SIG-M5 treated with dmso at 0.1 percent for 504 hours (cell line): Measurements from ENCODE around the gene GATAD2A.
"Not testable (repeated sequence)": the region's sequence is repeated elsewhere in the genome, so short reads cannot be mapped to it uniquely, and the experiment has no call there.

Experiments used
- DNase-seq: peaks from one replicate; lab custom pipeline; 2025; ENCODE audit not compliant: unreplicated experiment; lab: John Stamatoyannopoulos, UW

Gene GATAD2A

DNA sequence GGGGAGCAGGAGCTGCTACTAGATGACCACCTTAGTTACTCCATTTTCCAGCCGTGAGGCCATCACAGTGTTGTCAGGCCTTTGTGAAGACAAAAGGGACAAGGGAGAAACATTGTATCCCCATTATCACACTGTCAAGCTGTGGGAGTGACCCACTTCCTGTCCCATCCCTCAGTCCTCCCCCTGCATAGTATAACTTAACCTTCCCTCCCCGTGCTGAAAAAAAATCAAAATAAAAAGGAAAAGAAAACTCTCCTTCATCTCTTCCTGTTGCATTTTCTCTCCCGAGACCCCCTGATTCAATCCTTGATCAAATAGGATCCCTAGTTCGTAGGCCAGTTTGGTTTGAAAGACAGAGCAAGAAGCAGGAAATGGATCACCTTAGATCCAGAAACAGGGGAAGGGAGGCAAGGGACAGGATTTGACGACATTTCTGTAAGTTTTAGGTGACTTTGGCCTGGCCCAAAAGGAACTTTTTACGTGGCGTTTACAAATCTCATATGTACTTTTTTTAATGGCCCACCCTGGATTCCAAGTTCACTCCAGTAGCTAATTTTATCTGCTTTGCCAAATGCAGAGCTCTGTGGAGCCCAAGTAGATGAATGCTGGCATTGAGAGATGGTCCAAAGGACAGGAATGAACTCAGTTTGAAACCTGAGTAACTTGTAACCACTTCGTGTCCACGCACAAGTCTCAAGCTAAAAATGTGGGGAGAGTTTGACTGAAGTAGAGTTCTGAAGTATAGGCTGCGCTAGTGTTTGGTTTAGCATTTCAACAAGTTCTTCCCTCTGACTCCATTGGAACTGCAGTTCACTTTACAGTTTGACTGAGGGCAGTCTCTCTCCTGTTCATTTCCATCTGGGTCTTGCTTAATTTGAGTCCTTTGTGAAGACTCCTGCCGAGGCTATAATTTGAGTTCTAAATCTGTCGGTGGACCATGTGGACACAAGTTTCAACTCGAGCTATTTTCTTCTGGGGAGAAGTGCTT lies 16.6 kb upstream of the GATAD2A start:
- DNase-seq: no peak

DNA sequence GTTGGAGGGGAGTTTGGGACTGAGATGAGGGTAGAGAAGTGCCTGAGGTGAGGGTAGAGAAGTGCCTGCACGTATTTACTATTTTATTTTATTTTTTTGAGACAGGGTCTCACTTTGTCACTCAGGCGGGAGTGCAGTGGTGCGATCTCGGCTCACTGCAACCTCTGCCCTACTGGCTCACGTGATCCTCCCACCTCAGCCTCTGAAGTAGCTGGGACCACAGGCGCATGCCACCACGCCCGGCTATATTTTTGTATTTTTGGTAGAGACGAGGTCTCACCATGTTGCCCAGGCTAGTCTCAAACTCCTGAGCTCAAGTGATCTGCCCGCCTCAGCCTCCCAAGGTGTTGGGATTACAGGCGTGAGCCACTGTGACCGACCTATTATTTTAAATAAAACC lies 15.8 kb upstream of the GATAD2A start:
- DNase-seq: not testable (repeated sequence)

DNA sequence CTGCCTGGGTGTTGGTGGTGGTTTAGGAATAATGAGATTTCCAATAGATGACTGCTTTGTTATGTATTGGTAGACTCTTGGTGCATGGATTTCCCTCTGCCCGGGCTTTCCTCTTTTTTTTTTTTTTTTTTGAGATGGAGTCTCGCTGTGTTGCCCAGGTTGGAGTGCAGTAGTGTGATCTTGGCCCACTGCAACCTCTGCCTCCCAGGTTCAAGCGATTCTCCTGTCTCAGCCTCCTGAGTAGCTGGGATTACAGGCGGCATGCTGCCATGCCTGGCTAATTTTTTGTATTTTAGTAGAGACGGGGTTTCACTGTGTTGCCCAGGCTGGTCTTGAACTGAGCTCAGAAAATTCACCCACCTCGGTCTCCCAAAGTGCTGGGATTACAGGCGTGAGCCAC lies 11.1 kb upstream of the GATAD2A start:
- DNase-seq: not testable (repeated sequence)

DNA sequence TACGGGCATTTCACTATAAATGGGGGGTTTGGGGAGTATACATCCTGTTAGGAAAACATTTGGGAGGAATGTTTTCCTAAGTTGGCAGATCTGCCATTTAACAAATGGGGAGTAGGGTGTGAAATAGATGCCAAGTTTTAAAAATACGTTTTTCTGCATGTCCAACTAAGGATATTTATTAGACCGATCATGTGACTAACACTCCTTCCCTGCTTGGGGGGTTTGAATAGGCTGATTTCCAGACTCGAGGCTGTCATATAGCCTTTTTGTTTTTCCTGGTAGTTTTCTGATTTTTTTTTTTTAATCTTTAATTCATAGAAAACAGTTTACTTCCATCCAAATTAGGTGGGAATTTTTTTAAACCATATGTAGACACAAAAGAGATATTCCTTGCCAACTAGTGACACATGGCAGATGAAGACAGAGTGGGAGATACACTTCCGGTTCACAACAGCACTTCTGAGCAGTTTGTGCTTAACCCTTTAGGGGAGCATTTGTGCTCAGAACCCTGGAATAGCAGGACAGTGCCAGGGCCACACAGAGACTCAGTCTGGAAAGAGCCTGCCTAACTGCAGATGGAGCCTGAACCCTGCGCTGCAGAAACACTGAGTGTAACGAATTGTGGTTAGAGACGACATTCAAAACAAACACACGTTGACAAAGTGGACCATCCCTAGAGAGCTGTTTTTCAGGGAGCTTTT lies 5.6 kb upstream of the GATAD2A start:
- no peak for DNase-seq

DNA sequence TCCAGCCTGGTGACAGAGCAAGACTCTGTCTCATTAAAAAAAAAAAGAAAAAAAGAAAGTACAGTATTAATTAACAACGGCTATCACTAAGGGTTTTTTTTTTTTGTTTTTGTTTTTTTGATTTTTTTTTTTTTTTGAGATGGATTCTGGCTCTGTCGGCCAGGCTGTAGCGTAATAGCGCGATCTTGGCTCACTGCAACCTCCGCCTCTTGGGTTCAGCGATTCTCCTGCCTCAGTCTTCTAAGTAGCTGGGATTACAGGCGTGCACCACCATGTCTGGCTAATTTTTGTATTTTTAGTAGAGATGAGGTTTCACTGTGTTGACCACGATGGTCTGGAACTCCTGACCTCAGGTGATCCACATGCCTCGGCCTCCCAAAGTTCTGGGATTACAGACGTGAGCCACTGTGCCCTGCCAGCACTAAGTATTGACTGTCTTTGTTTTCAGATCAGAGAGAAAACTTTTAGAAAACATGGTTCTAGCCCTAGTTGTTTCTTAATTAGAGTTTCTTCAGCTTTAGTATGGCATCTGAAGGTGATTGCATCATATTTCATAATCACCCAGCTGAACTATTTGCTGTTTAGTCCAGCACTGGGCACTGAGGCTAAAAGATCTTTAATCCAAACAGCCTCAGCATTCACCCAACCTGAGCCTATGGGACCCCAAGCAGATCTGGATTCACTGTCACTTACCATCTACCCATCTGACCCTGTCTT lies 2.7 kb upstream of the GATAD2A start:
- DNase-seq: peak; percentile 42

DNA sequence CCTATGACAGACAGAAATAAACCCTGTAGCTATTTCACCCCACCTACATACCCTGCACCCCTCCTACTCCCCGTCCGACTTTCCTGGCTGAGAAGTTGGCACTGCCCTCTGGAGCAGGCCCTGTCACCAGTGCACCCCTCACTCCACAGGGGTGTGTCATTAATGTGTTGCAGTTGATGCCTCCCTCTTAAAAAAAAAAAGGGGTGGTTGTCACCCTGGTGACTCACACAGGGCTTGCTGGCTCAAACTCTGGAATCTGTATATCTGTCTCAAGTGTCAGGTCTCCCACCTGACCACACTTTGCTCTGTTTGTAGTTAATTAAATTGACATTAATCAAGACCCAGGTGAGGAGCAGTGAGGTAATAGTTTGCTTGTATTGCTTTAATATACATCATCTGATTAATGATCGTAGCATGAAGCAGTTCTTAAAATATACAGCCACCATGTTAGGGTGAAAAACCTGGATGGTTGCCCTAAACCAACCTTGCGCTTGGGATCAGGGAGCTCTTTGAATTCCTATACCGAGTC lies 2.0 kb upstream of the GATAD2A start:
- DNase-seq: peak; percentile 25

DNA sequence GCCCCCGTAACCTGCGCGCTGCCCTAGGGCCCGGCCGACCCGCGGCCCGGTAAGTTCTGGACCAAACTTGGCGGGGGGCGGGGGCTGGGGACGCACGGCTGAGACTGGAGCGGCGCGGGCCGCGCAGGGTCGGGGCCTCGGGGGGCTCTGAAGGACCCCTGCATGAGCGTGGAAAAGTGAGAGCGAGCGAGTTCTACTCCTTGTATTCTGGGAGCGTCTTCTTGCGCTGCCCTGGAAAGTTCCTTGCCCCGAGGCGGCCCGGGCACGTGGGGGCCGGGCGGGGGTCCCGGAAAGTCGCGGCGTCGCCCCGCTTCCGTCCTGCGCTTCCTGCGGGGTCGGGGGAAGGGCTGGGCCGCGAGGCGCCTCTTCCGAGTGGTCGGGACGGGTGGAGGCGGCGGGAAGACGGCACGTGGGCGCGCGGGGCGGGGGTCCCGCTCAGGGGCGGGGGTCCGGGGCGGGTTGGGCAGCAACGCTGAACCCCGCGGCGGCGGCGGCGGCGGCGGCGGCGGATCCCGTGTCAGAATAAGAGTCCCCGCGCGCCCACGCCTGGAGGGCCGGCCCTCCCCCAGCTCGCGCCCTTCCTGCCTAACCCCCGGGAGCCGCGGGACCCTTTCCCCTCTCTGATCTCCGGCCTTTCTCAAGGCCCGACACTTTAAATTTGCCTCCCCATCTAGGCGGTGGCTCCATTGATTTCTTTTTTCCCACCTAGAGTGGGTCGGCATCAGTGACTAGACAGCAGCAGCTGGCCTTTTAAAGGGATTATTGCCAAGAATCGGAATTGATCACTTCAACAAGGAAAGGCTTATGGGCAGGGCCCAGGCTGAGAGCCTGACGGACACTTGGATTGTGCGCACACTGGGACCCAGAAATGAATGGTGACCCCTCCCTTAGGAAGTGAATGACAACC lies 749 bp downstream of the GATAD2A start:
- DNase-seq: peak; percentile 15

DNA sequence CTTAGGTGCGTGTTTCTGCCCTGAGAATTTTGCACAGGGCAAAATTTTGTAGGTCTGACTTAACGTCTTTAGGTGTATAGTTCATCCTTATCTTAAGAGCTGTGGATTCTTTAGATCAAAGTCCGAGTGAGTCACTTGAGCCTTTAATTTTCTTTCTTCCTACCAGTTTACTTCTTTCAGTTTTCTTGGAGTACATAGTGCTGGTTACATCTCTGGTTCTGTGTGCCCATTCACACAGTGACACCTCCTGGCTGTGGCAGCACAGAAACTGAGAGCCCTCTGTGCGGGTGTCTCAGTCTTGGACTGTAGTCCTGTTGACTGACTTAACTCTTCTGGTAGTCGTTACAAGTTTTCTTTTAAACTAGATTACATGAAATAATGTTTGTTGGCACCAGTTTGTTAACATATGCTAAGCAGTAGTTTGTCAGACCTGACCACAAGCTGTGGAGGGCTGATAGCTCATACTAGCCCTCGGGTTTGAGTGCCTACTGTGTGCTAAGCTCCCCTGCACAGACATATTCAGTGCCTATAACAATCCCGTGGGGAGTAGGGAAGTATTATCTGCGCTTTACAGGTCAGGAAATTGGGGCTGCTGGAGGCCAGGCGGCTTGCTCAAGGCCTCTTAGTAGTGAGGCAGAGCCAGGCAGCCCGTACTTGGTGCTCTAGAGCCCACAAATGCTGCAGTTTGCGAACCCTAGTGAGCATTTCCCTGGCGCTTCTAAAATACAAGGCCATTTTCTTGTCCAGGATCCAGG lies 1.6 kb downstream of the GATAD2A start:
- peak; percentile 62 for DNase-seq

DNA sequence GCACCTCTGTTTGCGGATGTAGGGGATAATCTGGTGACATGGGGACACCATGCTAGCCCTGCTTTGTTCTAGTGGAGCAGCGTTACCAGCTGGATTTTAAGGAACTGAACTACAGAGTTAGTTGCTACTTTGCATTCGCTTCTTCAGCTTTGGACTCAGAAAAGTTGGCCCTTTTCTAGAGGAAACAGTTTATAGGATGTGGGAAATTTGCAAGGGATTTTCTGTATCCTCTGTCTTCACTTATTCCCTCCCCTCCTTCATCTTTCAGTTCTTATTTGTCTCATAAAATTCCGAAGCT lies 2.1 kb downstream of the GATAD2A start:
- peak; percentile 36 for DNase-seq

DNA sequence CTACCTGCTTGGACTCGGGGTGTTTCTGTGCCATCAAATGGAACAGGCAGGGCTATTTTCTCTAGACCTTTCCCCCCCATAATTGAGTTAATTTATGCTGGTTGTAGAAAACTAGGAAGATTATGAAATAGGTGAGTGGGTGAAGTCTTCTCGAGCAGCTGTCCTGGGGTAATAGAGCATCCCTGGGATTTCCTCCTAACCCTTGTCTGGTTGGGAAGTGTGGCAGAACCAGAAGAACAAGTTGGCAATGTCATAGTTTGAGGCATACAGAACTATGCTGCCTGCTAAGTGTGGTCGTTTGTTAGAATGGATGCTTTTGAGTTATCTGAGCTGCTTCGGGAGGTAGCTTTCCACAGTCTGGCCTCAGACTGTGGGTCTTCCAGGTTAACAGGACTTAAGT lies 3.7 kb downstream of the GATAD2A start:
- DNase-seq: no peak

DNA sequence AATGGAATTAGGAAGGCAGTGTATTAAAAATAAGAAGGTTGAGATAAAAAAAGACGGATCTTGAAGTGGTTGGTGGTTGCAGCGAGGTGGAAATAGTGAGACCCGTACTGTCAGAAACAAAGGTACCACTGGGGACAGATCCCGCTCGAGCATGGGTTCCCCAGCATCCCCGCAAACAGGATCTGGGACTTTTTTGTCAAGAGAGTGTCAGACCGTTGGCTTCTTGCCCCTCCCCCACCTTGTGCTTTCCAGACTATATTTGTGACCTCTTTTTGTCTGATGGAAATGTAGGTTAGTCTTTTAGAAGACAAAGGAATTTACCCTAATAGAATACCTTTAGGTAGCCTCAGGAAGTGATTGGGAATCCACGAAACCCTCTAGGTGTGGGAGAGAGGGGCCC lies 4.2 kb downstream of the GATAD2A start:
- no peak for DNase-seq

DNA sequence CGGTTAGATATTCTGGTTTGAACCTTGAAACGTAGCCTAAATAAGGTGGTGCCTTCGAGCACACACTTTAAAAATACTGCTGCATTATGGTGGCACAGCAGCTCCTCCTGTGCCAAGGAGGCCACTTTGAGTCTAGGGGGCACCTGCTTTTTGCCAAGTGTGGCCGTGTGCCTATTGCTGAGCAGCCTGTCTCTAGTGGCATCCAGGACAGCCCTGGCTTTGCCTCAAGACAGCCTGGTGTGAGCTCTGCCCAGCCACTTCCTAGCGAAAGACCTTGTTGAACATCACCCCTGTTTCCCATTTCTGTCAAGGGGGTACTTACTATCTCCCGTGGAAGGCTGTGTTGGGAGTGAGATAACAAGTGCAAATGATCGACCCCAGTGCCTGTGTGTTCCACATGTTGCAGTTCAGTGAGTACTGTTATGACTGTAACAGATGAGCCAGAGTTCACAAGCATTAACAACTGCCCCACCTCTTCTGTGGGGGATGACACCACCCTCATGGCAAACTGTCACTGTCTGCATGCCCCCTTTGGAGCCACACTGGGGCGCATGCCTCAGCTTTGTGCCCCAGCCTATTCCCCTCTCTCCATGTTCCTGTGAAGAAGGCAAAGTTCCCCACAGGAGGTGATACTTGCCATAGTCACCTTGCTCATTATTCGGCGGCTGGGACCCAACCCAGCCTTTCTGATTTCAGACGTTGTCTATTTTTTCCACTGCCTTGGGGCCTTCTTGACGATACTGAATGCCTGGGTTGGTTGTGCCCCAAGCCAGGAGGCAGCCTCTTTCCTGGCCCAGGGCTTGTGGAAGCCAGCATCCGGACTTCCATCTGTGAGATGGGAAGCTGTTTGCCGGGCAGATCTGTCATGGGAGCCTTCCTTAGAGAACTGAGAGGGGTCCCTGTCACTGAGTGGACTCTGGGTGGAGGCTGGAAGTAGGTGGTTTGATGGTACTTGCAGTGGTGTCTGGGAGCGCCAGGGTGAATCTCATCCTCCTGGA lies 5.4 kb downstream of the GATAD2A start:
- DNase-seq: no peak

DNA sequence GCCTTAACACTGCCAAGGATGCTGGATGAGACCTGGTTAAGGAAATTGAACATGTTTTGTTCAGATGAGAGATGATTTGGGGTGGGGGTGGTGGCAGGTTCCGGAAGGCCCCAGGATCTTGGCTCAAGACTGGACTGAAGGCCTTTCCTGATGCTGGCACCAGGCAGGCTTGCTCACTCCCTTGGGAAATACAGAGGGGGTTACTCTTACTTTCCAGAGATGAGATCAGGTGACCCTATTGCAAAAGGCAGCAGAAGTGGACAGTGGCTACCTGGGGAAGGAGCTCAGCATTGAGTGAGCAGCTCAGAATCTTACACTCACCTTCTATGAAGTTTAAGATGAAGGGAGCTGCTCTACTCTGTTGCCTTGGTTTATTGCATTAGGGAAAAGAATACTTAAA lies 10.8 kb downstream of the GATAD2A start:
- DNase-seq: no peak

DNA sequence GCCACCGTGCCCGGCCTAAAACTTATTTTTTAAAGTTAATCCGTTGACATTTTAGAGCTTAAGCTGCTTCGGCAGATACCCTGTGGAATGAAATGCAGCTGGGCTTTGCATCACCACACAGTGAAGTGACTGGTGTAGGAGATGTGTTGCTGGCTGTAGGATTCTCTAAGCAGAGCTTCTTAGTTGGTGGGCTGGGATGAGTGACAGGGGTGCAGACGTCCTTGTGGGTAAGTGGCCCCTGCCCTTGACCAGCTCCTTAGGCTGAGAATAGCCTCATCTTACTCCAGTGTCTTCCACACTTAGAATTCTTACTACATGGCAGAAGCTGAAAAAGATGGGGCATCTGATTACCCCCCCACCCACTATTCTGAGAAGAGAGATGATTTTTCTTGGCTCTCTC lies 11.6 kb downstream of the GATAD2A start:
- DNase-seq: no peak

DNA sequence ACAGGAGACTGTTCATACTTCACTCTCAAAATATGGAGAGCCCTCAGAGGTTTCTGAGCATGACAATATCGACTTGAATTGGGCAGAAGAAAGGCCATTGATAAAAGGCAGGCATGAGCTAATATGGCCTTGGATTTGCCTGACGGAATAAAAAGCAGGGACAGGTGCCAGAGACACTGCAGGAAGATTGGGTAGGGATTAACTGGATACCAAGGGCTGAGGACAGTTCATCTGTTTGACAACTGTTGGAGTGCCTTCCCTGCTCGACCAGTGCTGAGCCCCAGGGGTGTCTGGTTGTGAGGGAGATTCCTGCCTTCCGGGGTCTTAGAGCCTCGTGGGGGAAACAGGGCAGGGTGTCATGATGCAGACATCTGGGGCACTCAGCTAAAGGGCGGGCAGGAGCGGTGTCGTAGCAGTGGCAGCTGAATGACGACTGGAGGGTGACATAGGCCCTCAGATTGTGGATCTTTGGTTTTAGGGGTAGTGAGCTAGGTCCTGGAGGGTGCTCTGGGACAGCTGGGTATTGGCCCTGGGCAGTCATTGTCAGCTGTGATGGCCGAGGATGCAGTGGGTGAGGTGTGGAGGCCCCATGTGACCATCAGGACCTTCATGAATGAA lies 12.3 kb downstream of the GATAD2A start:
- no peak for DNase-seq

DNA sequence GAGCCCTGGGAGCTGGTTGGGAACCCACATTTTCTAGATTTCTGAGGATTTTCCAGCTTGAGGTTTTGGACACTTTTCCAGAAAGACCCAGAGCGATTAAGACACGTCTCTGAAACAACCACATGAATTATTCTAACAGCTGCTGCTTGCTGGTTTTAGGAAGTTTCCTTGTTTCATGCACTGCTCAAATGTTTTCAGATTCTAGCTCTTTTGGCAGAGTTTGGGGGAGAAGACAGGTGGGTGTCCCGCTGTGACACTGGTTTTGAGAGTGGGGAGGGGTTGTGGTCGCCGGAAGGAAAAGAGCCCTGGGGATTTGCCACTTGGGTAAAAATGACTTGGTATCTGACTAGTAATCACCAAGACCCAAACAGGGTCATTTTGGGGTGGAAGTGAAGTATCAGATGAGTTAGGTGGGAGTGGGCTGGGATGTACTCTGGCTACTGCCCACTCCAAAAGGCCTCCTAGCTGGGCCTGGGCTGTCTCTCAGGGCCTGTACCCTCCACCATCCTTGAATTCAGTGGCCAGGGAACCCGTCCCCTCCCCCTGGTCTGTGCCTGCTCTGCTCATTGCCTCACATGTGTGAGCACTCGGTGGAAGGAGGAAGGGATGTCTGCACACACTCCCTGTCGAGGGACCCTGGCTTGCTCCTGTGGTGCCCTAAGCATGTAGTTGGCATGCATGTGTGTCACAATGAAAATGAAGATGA lies 13.2 kb downstream of the GATAD2A start:
- DNase-seq: no peak

DNA sequence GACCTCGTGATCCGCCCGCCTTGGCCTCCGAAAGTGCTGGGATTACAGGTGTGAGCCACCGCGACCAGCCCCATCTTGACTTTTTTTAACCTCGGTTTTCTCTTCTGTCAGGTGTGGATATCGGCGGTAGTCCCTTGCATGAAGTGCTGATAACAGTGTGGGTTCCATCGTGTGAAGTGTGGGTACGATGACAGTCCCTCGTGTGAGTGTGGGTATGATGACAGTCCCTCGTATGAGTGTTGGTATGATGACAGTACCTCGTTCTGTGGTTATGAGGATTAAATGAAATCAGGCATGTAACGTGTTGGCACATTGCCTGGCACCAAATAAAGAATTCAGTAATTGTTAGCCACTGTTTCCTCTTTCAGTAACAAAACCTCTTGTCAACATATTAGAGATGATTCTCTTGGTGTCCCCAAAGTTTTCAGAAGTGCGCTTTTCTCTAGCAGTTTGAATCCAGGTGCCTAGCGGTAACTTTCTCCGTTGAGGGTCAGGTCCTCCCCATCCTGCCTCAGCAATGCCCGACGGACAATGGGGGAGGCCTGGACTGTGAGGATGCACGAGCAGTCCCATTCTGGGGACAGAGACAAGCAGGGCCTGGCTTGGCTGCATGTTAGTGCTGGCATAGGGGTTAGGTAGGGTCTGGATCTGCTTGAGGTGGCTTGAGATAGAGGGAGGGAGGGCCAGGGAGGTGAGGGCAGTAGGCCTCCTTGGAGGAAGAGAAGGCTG lies 15.3 kb downstream of the GATAD2A start:
- no peak for DNase-seq
